ENCODE data around the gene NLRC3.

Gene NLRC3

DNA sequence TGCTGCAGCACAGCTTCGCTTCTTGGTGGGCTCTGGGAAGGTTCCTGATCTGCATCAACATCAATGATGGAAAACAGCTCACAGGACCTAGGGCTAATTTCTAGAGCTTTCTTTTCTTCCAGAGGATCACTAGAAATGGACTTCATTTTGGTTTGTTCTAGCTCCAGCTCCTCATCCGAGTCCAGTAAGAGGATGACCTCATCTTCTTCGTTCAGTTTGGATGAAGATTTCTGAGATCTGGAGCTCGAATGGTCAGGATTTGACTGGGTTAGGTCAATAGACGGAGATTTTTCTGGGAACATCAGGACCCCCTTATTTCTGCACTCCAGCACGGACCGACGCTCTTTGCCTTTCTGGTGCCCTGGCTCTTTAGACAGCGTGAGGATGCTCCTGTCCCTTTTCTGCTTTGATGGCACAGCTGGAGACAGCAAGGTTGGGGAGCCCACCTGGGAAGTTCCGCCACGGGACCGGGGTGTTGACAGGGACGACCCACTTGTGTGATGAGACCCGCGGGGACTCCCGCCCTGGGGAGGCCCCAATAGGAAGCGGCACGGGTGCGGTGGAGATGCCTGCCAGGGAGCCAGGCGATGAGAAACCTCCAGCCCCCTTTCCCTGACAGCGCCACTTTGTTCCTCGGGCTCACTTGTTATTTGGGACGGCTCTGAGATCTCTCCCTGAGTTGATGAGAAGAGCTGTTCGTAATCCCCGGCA lies 12.9 kb upstream of the NLRC3 start:
- TF ChIP-seq SNAI2 (CRISPR knock-in tag; IDR thresholded peaks at IDR 0.05) (no peak), ESRRG (CRISPR knock-in tag; IDR thresholded peaks at IDR 0.05) (no peak), ISL1 (CRISPR knock-in tag; IDR thresholded peaks at IDR 0.05) (no peak), BACH2 (CRISPR knock-in tag; IDR thresholded peaks at IDR 0.05; ENCODE audit: borderline replicate concordance) (no peak), OSR1 (CRISPR knock-in tag; IDR thresholded peaks at IDR 0.05) (no peak), TOX (CRISPR knock-in tag; IDR thresholded peaks at IDR 0.05; ENCODE audit: borderline replicate concordance) (no peak), RARB (CRISPR knock-in tag; IDR thresholded peaks at IDR 0.05) (no peak), ZC3H10 (CRISPR knock-in tag; IDR thresholded peaks at IDR 0.05) (no peak), ZFP3 (CRISPR knock-in tag; IDR thresholded peaks at IDR 0.05) (no peak), ZNF70 (CRISPR knock-in tag; IDR thresholded peaks at IDR 0.05) (no peak), ARNTL (CRISPR knock-in tag; IDR thresholded peaks at IDR 0.05; ENCODE audit: borderline replicate concordance, low read depth) (no peak), ZNF8 (CRISPR knock-in tag; IDR thresholded peaks at IDR 0.05) (no peak), TCF4 (CRISPR knock-in tag; IDR thresholded peaks at IDR 0.05; ENCODE audit: borderline replicate concordance) (no peak), CSDC2 (CRISPR knock-in tag; IDR thresholded peaks at IDR 0.05) (no peak)
- TF ChIP-seq, protein P1, sequence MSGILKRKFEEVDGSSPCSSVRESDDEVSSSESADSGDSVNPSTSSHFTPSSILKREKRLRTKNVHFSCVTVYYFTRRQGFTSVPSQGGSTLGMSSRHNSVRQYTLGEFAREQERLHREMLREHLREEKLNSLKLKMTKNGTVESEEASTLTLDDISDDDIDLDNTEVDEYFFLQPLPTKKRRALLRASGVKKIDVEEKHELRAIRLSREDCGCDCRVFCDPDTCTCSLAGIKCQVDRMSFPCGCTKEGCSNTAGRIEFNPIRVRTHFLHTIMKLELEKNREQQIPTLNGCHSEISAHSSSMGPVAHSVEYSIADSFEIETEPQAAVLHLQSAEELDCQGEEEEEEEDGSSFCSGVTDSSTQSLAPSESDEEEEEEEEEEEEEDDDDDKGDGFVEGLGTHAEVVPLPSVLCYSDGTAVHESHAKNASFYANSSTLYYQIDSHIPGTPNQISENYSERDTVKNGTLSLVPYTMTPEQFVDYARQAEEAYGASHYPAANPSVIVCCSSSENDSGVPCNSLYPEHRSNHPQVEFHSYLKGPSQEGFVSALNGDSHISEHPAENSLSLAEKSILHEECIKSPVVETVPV (CRISPR knock-in tag; IDR thresholded peaks at IDR 0.05): no peak
- TF ChIP-seq, protein P2, sequence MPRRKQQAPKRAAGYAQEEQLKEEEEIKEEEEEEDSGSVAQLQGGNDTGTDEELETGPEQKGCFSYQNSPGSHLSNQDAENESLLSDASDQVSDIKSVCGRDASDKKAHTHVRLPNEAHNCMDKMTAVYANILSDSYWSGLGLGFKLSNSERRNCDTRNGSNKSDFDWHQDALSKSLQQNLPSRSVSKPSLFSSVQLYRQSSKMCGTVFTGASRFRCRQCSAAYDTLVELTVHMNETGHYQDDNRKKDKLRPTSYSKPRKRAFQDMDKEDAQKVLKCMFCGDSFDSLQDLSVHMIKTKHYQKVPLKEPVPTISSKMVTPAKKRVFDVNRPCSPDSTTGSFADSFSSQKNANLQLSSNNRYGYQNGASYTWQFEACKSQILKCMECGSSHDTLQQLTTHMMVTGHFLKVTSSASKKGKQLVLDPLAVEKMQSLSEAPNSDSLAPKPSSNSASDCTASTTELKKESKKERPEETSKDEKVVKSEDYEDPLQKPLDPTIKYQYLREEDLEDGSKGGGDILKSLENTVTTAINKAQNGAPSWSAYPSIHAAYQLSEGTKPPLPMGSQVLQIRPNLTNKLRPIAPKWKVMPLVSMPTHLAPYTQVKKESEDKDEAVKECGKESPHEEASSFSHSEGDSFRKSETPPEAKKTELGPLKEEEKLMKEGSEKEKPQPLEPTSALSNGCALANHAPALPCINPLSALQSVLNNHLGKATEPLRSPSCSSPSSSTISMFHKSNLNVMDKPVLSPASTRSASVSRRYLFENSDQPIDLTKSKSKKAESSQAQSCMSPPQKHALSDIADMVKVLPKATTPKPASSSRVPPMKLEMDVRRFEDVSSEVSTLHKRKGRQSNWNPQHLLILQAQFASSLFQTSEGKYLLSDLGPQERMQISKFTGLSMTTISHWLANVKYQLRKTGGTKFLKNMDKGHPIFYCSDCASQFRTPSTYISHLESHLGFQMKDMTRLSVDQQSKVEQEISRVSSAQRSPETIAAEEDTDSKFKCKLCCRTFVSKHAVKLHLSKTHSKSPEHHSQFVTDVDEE (CRISPR knock-in tag; IDR thresholded peaks at IDR 0.05): no peak
- no peak for ATAC-seq

DNA sequence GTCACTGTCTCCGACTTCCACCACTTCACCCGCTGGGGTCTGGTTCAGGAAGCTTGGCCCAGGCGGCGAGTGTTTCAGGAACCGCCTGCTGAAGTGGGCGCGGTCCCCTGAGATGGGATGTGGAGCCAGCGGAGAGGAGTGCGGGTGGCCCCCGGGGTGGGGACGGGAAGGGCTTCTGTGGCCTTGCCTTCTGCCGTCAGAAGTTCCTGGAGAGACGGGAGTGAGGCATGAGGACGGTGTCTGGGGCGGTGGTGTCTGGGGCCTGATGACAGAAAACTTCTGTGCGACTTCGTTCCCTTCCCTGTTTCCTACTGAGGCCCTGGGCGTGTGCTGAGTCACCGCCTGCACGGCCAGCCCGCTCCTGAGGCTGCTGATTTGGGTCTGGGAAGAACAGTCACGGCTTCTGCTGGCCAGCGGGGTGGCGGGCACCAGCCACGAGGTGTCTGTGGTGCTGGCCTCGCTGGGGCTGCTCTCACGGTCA lies 12.3 kb upstream of the NLRC3 start:
- no peak for TF ChIP-seq TCF4 (CRISPR knock-in tag; IDR thresholded peaks at IDR 0.05; ENCODE audit: borderline replicate concordance)
- TF ChIP-seq PPARA (CRISPR knock-in tag; IDR thresholded peaks at IDR 0.05; ENCODE audit: borderline replicate concordance): no peak
- TF ChIP-seq CSDC2 (CRISPR knock-in tag; IDR thresholded peaks at IDR 0.05): no peak
- no peak for ATAC-seq

DNA sequence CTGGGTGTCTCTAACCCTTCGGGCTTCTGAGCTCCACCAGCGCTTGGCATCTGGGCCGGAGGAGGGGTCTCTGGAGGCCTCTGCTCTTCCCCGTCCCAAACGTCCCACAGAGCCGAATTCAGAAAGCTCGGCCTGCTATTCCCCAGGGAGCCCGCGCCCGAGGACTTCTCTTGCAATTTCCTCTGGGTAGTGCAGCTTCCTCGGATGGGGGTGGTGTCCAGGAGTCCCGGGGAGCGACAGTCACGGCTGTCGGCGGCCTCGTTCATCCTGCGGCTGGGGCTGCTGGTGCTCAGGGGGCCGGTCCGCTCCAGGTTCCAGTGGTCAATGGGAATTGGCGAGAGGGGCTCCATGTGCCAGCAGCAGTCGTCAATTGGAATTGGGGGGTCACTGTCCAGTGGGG lies 11.8 kb upstream of the NLRC3 start:
- ATAC-seq: no peak
- no peak for TF ChIP-seq ZNF8 (CRISPR knock-in tag; IDR thresholded peaks at IDR 0.05)
- TF ChIP-seq, protein P1 (CRISPR knock-in tag; IDR thresholded peaks at IDR 0.05): no peak
- no peak for TF ChIP-seq SNAI2 (CRISPR knock-in tag; IDR thresholded peaks at IDR 0.05)
- no peak for TF ChIP-seq PPARA (CRISPR knock-in tag; IDR thresholded peaks at IDR 0.05; ENCODE audit: borderline replicate concordance)
- no peak for TF ChIP-seq ISL1 (CRISPR knock-in tag; IDR thresholded peaks at IDR 0.05)
- TF ChIP-seq, protein P3, sequence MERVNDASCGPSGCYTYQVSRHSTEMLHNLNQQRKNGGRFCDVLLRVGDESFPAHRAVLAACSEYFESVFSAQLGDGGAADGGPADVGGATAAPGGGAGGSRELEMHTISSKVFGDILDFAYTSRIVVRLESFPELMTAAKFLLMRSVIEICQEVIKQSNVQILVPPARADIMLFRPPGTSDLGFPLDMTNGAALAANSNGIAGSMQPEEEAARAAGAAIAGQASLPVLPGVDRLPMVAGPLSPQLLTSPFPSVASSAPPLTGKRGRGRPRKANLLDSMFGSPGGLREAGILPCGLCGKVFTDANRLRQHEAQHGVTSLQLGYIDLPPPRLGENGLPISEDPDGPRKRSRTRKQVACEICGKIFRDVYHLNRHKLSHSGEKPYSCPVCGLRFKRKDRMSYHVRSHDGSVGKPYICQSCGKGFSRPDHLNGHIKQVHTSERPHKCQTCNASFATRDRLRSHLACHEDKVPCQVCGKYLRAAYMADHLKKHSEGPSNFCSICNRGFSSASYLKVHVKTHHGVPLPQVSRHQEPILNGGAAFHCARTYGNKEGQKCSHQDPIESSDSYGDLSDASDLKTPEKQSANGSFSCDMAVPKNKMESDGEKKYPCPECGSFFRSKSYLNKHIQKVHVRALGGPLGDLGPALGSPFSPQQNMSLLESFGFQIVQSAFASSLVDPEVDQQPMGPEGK (CRISPR knock-in tag; IDR thresholded peaks at IDR 0.05; ENCODE audit: borderline replicate concordance): no peak
- no peak for TF ChIP-seq GLIS3 (CRISPR knock-in tag; IDR thresholded peaks at IDR 0.05)
- no peak for TF ChIP-seq CSDC2 (CRISPR knock-in tag; IDR thresholded peaks at IDR 0.05)
- no peak for TF ChIP-seq TOX (CRISPR knock-in tag; IDR thresholded peaks at IDR 0.05; ENCODE audit: borderline replicate concordance)
- no peak for TF ChIP-seq ESRRG (CRISPR knock-in tag; IDR thresholded peaks at IDR 0.05)
- TF ChIP-seq, protein P2 (CRISPR knock-in tag; IDR thresholded peaks at IDR 0.05): no peak
- no peak for TF ChIP-seq ZFP30 (CRISPR knock-in tag; IDR thresholded peaks at IDR 0.05)
- TF ChIP-seq, protein P4, sequence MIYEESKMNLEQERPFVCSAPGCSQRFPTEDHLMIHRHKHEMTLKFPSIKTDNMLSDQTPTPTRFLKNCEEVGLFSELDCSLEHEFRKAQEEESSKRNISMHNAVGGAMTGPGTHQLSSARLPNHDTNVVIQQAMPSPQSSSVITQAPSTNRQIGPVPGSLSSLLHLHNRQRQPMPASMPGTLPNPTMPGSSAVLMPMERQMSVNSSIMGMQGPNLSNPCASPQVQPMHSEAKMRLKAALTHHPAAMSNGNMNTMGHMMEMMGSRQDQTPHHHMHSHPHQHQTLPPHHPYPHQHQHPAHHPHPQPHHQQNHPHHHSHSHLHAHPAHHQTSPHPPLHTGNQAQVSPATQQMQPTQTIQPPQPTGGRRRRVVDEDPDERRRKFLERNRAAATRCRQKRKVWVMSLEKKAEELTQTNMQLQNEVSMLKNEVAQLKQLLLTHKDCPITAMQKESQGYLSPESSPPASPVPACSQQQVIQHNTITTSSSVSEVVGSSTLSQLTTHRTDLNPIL (CRISPR knock-in tag; IDR thresholded peaks at IDR 0.05; ENCODE audit: low read depth): no peak
- TF ChIP-seq ZFP3 (CRISPR knock-in tag; IDR thresholded peaks at IDR 0.05): no peak
